GM10266 (cell line): ENCODE results near the gene CLK4.

Experiments
- DNase-seq: peaks from one replicate; pipeline ENCODE4 v3.0.0; 2012; ENCODE audit errors: extremely low spot score
- CTCF ChIP-seq: IDR thresholded peaks from 2 replicates; pipeline ENCODE4 v1.5.1; 2012; ENCODE audit warnings: mild to moderate bottlenecking, low read depth; ENCODE audit not compliant: control insufficient read depth, insufficient read depth; ENCODE audit errors: missing control alignments

The CLK4 gene

GRCh38 chr5:178632285-178632684 lies 5.4 kb upstream of the CLK4 start:
- TF ChIP-seq CTCF: no peak

DNA sequence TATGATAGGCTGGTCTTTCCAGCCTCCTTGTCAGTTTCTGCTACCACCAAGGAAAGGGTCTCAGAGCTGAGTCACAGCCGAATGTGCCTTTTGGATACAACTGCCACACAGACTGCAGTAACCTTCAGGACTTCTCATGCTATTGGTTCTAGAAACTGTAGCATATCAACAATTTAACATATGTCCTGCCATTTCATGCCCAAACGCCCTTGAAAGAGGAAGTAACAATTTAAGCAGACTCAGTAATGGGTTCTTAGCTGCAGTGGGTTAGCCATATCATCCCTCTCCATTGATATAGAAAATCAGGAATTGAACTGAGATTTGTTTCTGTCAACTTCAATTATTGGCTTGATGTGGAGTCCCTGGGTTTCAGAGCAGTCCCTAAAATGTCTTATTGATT lies 4.1 kb upstream of the CLK4 start:
- no peak for DNase-seq
- TF ChIP-seq CTCF: no peak

More at GRCh38 chr5:178632285-178632684, 5.4 kb upstream of the CLK4 start:
- DNase-seq: no peak

- no peak for DNase-seq
- no peak for TF ChIP-seq CTCF
These were observed 3.7 kb upstream of the CLK4 start for GRCh38 chr5:178630475-178630930.

DNA sequence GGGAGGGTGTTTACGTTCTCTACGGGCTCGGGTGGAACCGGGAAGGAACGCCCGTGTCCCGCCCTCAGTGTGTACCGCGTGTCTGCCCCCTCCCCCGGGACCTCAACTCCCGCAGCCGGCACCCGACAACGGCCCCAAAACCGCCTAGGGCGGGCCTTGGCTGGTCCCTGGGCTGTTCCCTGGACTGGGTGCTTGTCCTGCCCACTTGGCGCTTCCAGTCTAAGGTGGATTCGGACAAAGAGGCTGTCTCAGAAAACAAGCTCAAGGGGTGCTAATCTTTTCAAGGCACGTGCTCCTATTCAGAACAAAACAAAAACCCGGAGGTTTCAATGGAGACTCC lies 379 bp upstream of the CLK4 start:
- DNase-seq: no peak
- no peak for TF ChIP-seq CTCF

- DNase-seq: peak; percentile 17
- no peak for TF ChIP-seq CTCF
These were observed 969 bp downstream of the CLK4 start for GRCh38 chr5:178625679-178626483.

DNA sequence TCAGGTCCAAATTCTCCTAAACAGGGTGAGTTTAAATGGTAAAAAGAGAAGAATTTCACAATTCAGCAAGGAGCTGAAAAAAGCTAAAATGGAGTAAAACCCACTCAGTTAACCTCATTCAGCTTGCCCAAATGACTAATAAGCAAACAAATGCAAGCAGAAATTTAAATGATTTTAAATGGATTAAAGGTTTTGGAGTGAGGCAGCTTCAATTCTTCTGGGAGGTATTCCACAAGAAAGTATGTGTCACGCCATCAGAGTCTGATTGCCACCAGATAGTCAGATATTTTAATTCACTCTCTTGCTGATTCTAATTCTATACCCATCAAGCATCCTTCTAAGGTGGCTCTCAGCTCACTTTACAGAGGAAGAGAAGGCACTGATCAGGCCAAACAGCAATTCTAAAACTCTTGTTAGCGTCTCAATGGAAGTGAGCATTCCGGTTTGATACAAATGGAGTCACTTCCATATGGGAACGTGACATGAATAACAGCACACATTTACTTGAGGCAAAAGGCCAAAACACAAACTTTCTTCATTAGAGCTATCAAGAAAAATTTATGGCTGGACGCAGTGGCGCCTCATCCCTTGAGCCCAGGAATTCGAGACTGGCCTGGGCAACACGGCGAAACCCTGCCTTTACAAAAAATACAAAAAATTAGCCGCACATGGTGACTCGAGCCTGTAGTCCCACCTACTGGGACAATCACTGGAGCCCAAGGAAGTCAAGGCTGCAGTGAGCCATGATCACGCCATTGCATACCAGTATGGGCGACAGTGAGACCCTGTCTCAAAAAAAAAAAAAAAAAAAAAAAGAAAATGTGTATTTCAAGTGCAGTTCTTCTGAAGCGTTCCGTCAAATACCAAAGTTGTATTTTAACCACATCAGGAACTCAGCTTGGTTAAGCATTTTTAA lies 2.0 kb downstream of the CLK4 start:
- TF ChIP-seq CTCF: no peak
- no peak for DNase-seq
